Upper lobe of right lung (tissue), 1 donor: ENCODE data around the gene CLRN1. TPM values are rescaled to one million over a fixed set of nuclear protein-coding genes. Genes with fewer than 3 reads are reported as not detected.

Source experiments
- ATAC-seq: fragments of 200-7000 bp; cut with Tn5 transposase; one replicate; pipeline ENCODE4 v1.9.1; 2020; ENCODE audit warnings: mild to moderate bottlenecking, moderate library complexity
- DNase-seq: peaks from one replicate; pipeline ENCODE4 v3.0.0-alpha.2; 2020
- H3K27ac ChIP-seq: fragments of 200-600 bp; one replicate; pipeline ENCODE4 v1.8.0; 2022
- H3K27me3 ChIP-seq: fragments of 200-600 bp; one replicate; pipeline ENCODE4 v1.8.0; 2022; ENCODE audit warnings: mild to moderate bottlenecking
- H3K36me3 ChIP-seq: fragments of 200-600 bp; one replicate; pipeline ENCODE4 v1.8.0; 2022
- H3K4me1 ChIP-seq: fragments of 200-600 bp; one replicate; pipeline ENCODE4 v1.8.0; 2022
- H3K4me3 ChIP-seq: fragments of 200-600 bp; one replicate; pipeline ENCODE4 v1.8.0; 2022; ENCODE audit warnings: mild to moderate bottlenecking
- H3K9me3 ChIP-seq: fragments of 200-600 bp; one replicate; pipeline ENCODE4 v1.8.0; 2022
- CTCF ChIP-seq: fragments of 200-600 bp; IDR thresholded peaks from one replicate; pipeline ENCODE4 v1.8.0; 2022; ENCODE audit warnings: antibody characterized with exemption
- intact Hi-C: fragments of 100-400 bp; cut with DNase I; formaldehyde crosslinking; loops from one replicate; pipeline ENCODE4 v1.11.0; 2022
- total RNA-seq: library from RNA; stranded (reverse); fragmentation: NEBNext Ultra II Directional; extraction: Animal tissue kit (Norgen Biotek cat#: 25700); gene quantifications from one replicate; pipeline ENCODE4 v1.2.1, GENCODE V29; 2021
- donor health status: DM: no; HTN: yes; CAD: no; lungs with severe emphysema.

The CLRN1 gene
- total RNA-seq, 1 donor from 2014 or later: not detected

GRCh38 chr3:150905339-150905738, 67.2 kb downstream of the CLRN1 start, which contains the start of gene MINDY4B:
MINDY4B (minus strand) TSS chr3:150905439; CDS start chr3:150905439, 0 bp downstream.
- DNase-seq: no peak
- no peak for ATAC-seq
- intact Hi-C loops: no loop called here

GRCh38 chr3:150902988-150903387, 69.5 kb downstream of the CLRN1 start:
- Histone ChIP-seq H3K36me3 (no peaks in the 10 kb centered on the region), H3K4me1 (no peaks in the 10 kb centered on the region), H3K4me3 (no peak overlapping the region), H3K27me3 (no peaks in the 10 kb centered on the region), H3K9me3 (no peaks in the 10 kb centered on the region), H3K27ac (no peak overlapping the region)
- no peak for TF ChIP-seq CTCF
- no peak for DNase-seq
- ATAC-seq: no peak
- intact Hi-C loops: no loop called here

More at GRCh38 chr3:150905339-150905738, 67.2 kb downstream of the CLRN1 start, which contains the start of gene MINDY4B:
- TF ChIP-seq CTCF: no peak
- Histone ChIP-seq H3K27ac (no peak within 1 kb of the TSS), H3K27me3 (no peaks in the 10 kb centered on the region), H3K4me3 (no peak within 1 kb of the TSS), H3K36me3 (no peaks in the 10 kb centered on the region), H3K9me3 (no peaks in the 10 kb centered on the region), H3K4me1 (no peaks in the 10 kb centered on the region)

GRCh38 chr3:150901793-150902192, 70.7 kb downstream of the CLRN1 start:
- Histone ChIP-seq H3K27me3 (no peaks in the 10 kb centered on the region), H3K9me3 (no peaks in the 10 kb centered on the region), H3K4me1 (no peaks in the 10 kb centered on the region), H3K36me3 (no peaks in the 10 kb centered on the region), H3K4me3 (no peak overlapping the region), H3K27ac (no peak overlapping the region)
- no peak for TF ChIP-seq CTCF
- DNase-seq (no peak), ATAC-seq (no peak)
- intact Hi-C loops: no loop called here

GRCh38 chr3:150899141-150899540, 73.4 kb downstream of the CLRN1 start:
- Histone ChIP-seq H3K36me3 (no peaks in the 10 kb centered on the region), H3K27me3 (no peaks in the 10 kb centered on the region), H3K4me1 (no peaks in the 10 kb centered on the region), H3K27ac (no peak overlapping the region), H3K9me3 (no peaks in the 10 kb centered on the region), H3K4me3 (no peak overlapping the region)
- intact Hi-C loops: no loop called here
- no peak for DNase-seq
- no peak for TF ChIP-seq CTCF
- no peak for ATAC-seq

GRCh38 chr3:150898046-150898754, 74.3 kb downstream of the CLRN1 start:
- no peak for TF ChIP-seq CTCF

More at GRCh38 chr3:150898046-150898754, 74.3 kb downstream of the CLRN1 start:
- Histone ChIP-seq H3K4me1 (no peaks in the 10 kb centered on the region), H3K4me3 (no peak overlapping the region), H3K27ac (no peak overlapping the region), H3K36me3 (no peaks in the 10 kb centered on the region), H3K9me3 (no peaks in the 10 kb centered on the region), H3K27me3 (no peaks in the 10 kb centered on the region)
- no peak for DNase-seq
- ATAC-seq: no peak
- intact Hi-C loops: no loop called here
